GM06990 (cell line): ENCODE results near the gene TXNDC2.

ENCODE experiments used
- DNase-seq: peaks from one replicate; pipeline ENCODE4 v3.0.0-alpha.2; 2011; ENCODE audit not compliant: insufficient read length; ENCODE audit errors: extremely low read depth
- H3K27me3 ChIP-seq: replicated peaks from 2 replicates; pipeline ENCODE4 v1.6.0; 2011; ENCODE audit warnings: low read length; ENCODE audit not compliant: control insufficient read depth, insufficient read depth
- H3K36me3 ChIP-seq: 2 replicates; pipeline ENCODE4 v1.5.1; 2011; ENCODE audit warnings: low read length; ENCODE audit not compliant: control insufficient read depth, insufficient read depth
- H3K4me3 ChIP-seq: replicated peaks from 2 replicates; pipeline ENCODE4 v1.5.1; 2011; ENCODE audit warnings: low read depth, mild to moderate bottlenecking, control low read depth, low read length
- CTCF ChIP-seq: IDR thresholded peaks from 2 replicates; pipeline ENCODE4 v1.5.1; 2011; ENCODE audit warnings: low read length, control low read depth, mild to moderate bottlenecking, inconsistent platforms; ENCODE audit not compliant: insufficient read depth, poor library complexity, severe bottlenecking

The TXNDC2 gene

GRCh38 chr18:9867071-9867594 lies 18.6 kb upstream of the TXNDC2 start:
- no peak for DNase-seq
- Histone ChIP-seq H3K27me3 (no peaks in the 10 kb centered on the region), H3K4me3 (no peak overlapping the region), H3K36me3 (peaks cover 2% of the 10 kb centered on the region; the same call in 1 of the 2 replicates)
- no peak for TF ChIP-seq CTCF

DNA sequence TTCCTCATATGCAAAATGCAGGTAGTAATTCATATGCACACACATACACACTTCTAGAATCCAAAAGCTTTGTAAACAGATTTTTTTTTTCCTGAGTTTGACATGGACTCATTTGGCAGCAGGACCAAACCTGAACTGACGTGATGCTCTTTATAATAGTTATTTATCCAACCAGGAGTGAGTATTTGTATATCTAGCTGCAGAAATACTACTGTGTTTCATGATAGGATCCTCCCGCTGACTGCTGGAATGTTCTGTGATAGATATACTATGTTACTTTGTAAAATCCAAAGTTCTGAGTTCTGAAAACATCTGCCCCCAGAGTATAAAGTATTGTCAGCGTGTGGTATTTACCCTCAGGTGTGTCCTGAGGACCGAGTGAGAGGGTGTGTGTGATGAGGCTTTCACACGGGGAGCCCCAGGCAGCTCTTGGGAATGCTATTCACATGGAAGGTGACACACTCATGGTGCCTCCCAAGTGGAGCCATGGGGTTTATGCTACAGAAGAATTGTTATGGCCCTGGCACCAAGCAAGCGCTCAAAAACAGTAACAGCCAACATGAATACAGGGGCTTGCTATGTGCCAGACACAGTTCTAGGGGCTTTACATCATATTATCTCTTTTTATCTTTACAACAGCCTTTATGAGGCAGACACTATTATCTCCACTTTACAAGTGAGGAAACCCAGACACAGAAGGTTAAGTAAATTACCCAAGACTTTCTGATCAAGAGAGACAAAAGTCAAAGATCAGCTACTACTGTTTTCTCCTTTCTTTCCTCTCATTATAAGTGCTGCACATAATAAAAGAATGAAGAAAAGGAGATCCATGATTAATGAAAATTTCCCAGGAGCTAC lies 16.7 kb upstream of the TXNDC2 start:
- no peak for TF ChIP-seq CTCF
- H3K4me3 ChIP-seq = no peak overlapping the region
- H3K27me3 ChIP-seq = no peaks in the 10 kb centered on the region
- H3K36me3 ChIP-seq = no peaks in the 10 kb centered on the region
- DNase-seq = no peak

- peak; percentile 54 for DNase-seq
- Histone ChIP-seq H3K27me3 (no peaks in the 10 kb centered on the region), H3K36me3 (no peaks in the 10 kb centered on the region), H3K4me3 (no peak overlapping the region)
- TF ChIP-seq CTCF = no peak
Measured at GRCh38 chr18:9869715-9870430, 15.9 kb upstream of the TXNDC2 start.

- no peak for DNase-seq
- Histone ChIP-seq H3K4me3 (no peak overlapping the region), H3K36me3 (no peaks in the 10 kb centered on the region), H3K27me3 (no peaks in the 10 kb centered on the region)
- no peak for TF ChIP-seq CTCF
Measured at GRCh38 chr18:9870431-9871008, 15.3 kb upstream of the TXNDC2 start.

- Histone ChIP-seq H3K27me3 (no peaks in the 10 kb centered on the region), H3K36me3 (no peaks in the 10 kb centered on the region), H3K4me3 (no peak overlapping the region)
- no peak for TF ChIP-seq CTCF
- no peak for DNase-seq
Measured at GRCh38 chr18:9871244-9871746, 14.5 kb upstream of the TXNDC2 start.
